GM12892 (cell line): ENCODE results near the gene PAK3.

Source experiments
- POLR2A ChIP-seq: IDR thresholded peaks from 2 replicates; pipeline ENCODE4 v1.6.1; 2011; ENCODE audit warnings: low read depth, low read length, control low read depth
- POLR2AphosphoS5 ChIP-seq: IDR thresholded peaks from 2 replicates; pipeline ENCODE4 v1.6.1; 2011; ENCODE audit warnings: low read depth, low read length, control low read depth

GRCh38 chrX:111090458-111090857, 5.5 kb upstream of the PAK3 start:
- TF ChIP-seq POLR2AphosphoS5 (no peak), POLR2A (no peak)
